SK-N-MC (cell line): ENCODE data around the gene RNF14.

ENCODE experiments used
- EZH2 ChIP-seq: fragments of 200-600 bp; sonication (generic); IDR thresholded peaks from one replicate; pipeline ENCODE4 v1.6.1; 2017; ENCODE audit warnings: antibody characterized with exemption
- FOXP2 ChIP-seq: optimal IDR thresholded peaks from 2 replicates; pipeline ENCODE3; 2011; ENCODE audit warnings: mild to moderate bottlenecking, moderate library complexity; ENCODE audit not compliant: insufficient read depth; ENCODE audit errors: extremely low read length, control extremely low read depth
- POLR2AphosphoS5 ChIP-seq: IDR thresholded peaks from 2 replicates; pipeline ENCODE4 v1.6.1; 2012; ENCODE audit warnings: mild to moderate bottlenecking, low read depth, low read length, borderline replicate concordance

GRCh38 chr5:142013734-142014521 lies 45.0 kb downstream of the RNF14 start:
- no peak for TF ChIP-seq POLR2AphosphoS5
- no peak for TF ChIP-seq EZH2
- TF ChIP-seq FOXP2 = no peak
